GM12873 (cell line): ENCODE measurements around the gene B3GALT5.

Experiments used
- CTCF ChIP-seq: IDR thresholded peaks from 2 replicates; pipeline ENCODE4 v1.5.1; 2012; ENCODE audit warnings: low read depth, mild to moderate bottlenecking, moderate library complexity, low read length, control low read depth; ENCODE audit not compliant: insufficient read depth; ENCODE audit errors: missing control alignments

Gene B3GALT5

GRCh38 chr21:39640754-39641153 lies 28.0 kb downstream of the B3GALT5 start:
- TF ChIP-seq CTCF: no peak

- no peak for TF ChIP-seq CTCF
These were observed 29.2 kb downstream of the B3GALT5 start for GRCh38 chr21:39641827-39642450.

- TF ChIP-seq CTCF: no peak
These were observed 31.4 kb downstream of the B3GALT5 start for GRCh38 chr21:39644062-39644560.

GRCh38 chr21:39645331-39645730 lies 32.6 kb downstream of the B3GALT5 start:
- TF ChIP-seq CTCF: no peak

- no peak for TF ChIP-seq CTCF
These were observed 34.7 kb downstream of the B3GALT5 start for GRCh38 chr21:39647476-39647875.

- no peak for TF ChIP-seq CTCF
These were observed 36.1 kb downstream of the B3GALT5 start for GRCh38 chr21:39648879-39649278.

GRCh38 chr21:39649526-39649925 lies 36.8 kb downstream of the B3GALT5 start:
- TF ChIP-seq CTCF: no peak
